ENCODE data around the gene TMUB2.
"Not testable (repeated sequence)": the region's sequence is repeated elsewhere in the genome, so short reads cannot be mapped to it uniquely, and the experiment has no call there.

The TMUB2 gene

GRCh38 chr17:44186307-44187130 lies at the start of gene TMUB2:
Gene TMUB2, plus strand, starts transcription at chr17:44186972. Its CDS starts 737 bp downstream, at chr17:44187709.
- peak; percentile 90 for DNase-seq (ENCODE audit: low read depth)
- H3K4me3 ChIP-seq (ENCODE audit: low read depth, low read length), result peak within 1 kb of the TSS; percentile 90
- TF ChIP-seq, protein P1, sequence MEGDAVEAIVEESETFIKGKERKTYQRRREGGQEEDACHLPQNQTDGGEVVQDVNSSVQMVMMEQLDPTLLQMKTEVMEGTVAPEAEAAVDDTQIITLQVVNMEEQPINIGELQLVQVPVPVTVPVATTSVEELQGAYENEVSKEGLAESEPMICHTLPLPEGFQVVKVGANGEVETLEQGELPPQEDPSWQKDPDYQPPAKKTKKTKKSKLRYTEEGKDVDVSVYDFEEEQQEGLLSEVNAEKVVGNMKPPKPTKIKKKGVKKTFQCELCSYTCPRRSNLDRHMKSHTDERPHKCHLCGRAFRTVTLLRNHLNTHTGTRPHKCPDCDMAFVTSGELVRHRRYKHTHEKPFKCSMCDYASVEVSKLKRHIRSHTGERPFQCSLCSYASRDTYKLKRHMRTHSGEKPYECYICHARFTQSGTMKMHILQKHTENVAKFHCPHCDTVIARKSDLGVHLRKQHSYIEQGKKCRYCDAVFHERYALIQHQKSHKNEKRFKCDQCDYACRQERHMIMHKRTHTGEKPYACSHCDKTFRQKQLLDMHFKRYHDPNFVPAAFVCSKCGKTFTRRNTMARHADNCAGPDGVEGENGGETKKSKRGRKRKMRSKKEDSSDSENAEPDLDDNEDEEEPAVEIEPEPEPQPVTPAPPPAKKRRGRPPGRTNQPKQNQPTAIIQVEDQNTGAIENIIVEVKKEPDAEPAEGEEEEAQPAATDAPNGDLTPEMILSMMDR (IDR thresholded peaks at IDR 0.05; ENCODE audit: control insufficient read depth, extremely low read depth, insufficient read depth), result no peak

DNA sequence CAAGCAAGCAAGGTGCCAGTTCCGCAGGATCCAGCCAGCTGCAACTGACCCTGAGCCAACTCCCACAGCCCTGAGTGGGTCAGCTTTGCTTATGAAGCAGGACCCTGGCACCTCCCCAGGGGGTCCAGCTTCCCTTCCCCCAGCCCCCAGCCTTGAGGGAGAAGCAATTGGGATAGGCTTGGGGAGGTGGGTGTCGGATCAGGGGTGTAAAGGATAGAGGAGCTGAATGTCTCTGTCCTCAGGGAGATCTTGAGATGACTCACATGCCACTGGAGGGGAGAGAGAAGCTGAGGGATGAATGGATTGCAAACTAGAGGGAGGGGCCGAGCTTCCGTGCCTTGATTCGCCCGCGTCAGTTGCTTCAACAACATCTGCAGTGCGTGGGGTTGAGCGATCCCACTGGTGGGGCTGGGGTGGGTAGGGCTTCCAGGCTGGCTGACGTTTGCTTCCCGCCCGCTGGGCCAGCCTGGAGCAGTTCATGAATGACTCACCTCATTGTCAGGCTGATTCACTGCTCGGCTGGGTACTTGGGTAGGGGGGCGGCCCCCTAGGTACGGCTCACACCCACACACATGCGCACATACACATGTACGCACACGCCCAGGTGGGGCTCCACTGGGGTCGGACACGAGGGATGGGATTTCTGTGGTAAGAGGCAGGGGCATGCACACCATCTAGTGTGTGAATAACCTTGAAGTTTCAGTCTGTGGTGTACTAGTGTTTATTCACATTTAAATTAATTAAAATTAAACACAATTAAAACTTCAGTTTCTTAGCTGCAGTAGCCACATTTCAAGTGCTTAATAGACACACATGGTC lies 48.7 kb upstream of the TMUB2 start:
- H3K4me3 ChIP-seq (ENCODE audit: low read depth, low read length), result no peak overlapping the region
- TF ChIP-seq, protein P1 (IDR thresholded peaks at IDR 0.05; ENCODE audit: control insufficient read depth, extremely low read depth, insufficient read depth), result no peak
- DNase-seq (ENCODE audit: low read depth), result no peak

- DNase-seq (ENCODE audit: low read depth); H3K4me3 ChIP-seq (ENCODE audit: low read depth, low read length): not testable (repeated sequence)
Observed at GRCh38 chr17:44143921-44144320, 42.9 kb upstream of the TMUB2 start.

GRCh38 chr17:44144966-44145739 lies 41.6 kb upstream of the TMUB2 start:
- TF ChIP-seq, protein P1 (IDR thresholded peaks at IDR 0.05; ENCODE audit: control insufficient read depth, extremely low read depth, insufficient read depth), result no peak
- no peak overlapping the region for H3K4me3 ChIP-seq (ENCODE audit: low read depth, low read length)
- no peak for DNase-seq (ENCODE audit: low read depth)

GRCh38 chr17:44146375-44147346 lies 40.1 kb upstream of the TMUB2 start:
- no peak overlapping the region for H3K4me3 ChIP-seq (ENCODE audit: low read depth, low read length)
- TF ChIP-seq, protein P1 (IDR thresholded peaks at IDR 0.05; ENCODE audit: control insufficient read depth, extremely low read depth, insufficient read depth), result no peak
- DNase-seq (ENCODE audit: low read depth), result no peak

GRCh38 chr17:44147812-44148211 lies 39.0 kb upstream of the TMUB2 start:
- TF ChIP-seq, protein P1 (IDR thresholded peaks at IDR 0.05; ENCODE audit: control insufficient read depth, extremely low read depth, insufficient read depth), result no peak
- H3K4me3 ChIP-seq (ENCODE audit: low read depth, low read length), result no peak overlapping the region
- no peak for DNase-seq (ENCODE audit: low read depth)

DNA sequence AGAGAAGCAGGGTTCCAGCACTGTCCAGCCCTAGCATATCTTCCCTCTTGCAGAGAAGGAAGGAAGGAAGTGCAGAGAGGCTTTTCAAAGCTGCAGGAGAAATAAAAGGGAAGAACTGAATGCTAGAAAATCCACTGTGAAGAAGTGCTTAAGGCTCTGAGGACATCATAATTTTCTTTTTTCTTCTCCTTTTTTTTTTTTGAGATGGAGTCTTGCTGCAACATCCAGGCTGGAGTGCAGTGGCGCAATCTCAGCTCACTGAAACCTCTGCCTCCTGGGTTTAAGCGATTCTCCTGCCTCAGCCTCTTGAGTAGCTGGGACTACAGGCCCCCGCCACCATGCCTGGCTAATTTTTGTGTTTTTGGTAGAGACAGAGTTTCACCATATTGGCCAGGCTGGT lies 37.7 kb upstream of the TMUB2 start:
- DNase-seq (ENCODE audit: low read depth); H3K4me3 ChIP-seq (ENCODE audit: low read depth, low read length): not testable (repeated sequence)
